Spleen (tissue), 11 donors: Measurements from ENCODE around the gene RBM39. TPM values are rescaled to one million over a fixed set of nuclear protein-coding genes. Genes with fewer than 3 reads are reported as not detected.
"Not testable (repeated sequence)": the region's sequence is repeated elsewhere in the genome, so short reads cannot be mapped to it uniquely, and the experiment has no call there.

Experiments used
- DNase-seq: peaks from one replicate; pipeline ENCODE4 v3.0.0-alpha.2; 2020
- H3K27ac ChIP-seq, 8 donors: fragments of 200-600 bp; sonication (generic) in 7 of 8; 1 replicate in 4 of 8; 2 replicates in 4 of 8; pipeline versions ENCODE4 v1.5.0 to v1.8.0; 2016 to 2021; ENCODE audit warnings: inconsistent platforms in 4 of 8, mild to moderate bottlenecking in 4 of 8, moderate library complexity in 1 of 8
- H3K27me3 ChIP-seq, 7 donors: fragments of 200-600 bp; sonication (generic) in 6 of 7; replicated peaks in 1 of 7; 1 replicate in 4 of 7; 2 replicates in 3 of 7; pipeline versions ENCODE4 v1.5.0 to v1.8.0; 2016 to 2021; ENCODE audit warnings: inconsistent platforms in 3 of 7, mild to moderate bottlenecking in 1 of 7
- H3K36me3 ChIP-seq, 6 donors: fragments of 200-600 bp; sonication (generic) in 5 of 6; 1 replicate in 4 of 6; 2 replicates in 2 of 6; pipeline versions ENCODE4 v1.5.0 to v1.8.0; 2016 to 2021; ENCODE audit warnings: inconsistent platforms in 2 of 6
- H3K4me1 ChIP-seq, 6 donors: fragments of 200-600 bp; sonication (generic) in 5 of 6; 1 replicate in 3 of 6; 2 replicates in 3 of 6; pipeline versions ENCODE4 v1.5.0 to v1.8.0; 2016 to 2021; ENCODE audit warnings: inconsistent platforms in 3 of 6
- H3K4me3 ChIP-seq, 8 donors: fragments of 200-600 bp; sonication (generic) in 7 of 8; 1 replicate in 4 of 8; 2 replicates in 4 of 8; pipeline versions ENCODE4 v1.5.0 to v1.8.0; 2016 to 2021; ENCODE audit warnings: inconsistent platforms in 4 of 8, mild to moderate bottlenecking in 4 of 8, moderate library complexity in 2 of 8
- H3K9me3 ChIP-seq, 8 donors: fragments of 200-600 bp; sonication (generic) in 7 of 8; 1 replicate in 4 of 8; 2 replicates in 4 of 8; pipeline versions ENCODE4 v1.5.0 to v1.8.0; 2016 to 2021; ENCODE audit warnings: inconsistent platforms in 4 of 8
- POLR2A ChIP-seq, 3 donors: fragments of 450-650 bp; IDR thresholded peaks; one replicate each; pipeline ENCODE4 v1.5.1; 2017; ENCODE audit warnings: antibody characterized with exemption in 3 of 3, mild to moderate bottlenecking in 1 of 3
- POLR2AphosphoS5 ChIP-seq, 3 donors: sonication (generic); formaldehyde crosslinking; IDR thresholded peaks; one replicate each; pipeline ENCODE4 v1.5.1; 2017; ENCODE audit warnings: antibody characterized with exemption in 3 of 3
- WGBS, 5 donors: extraction: QIAGEN DNeasy Blood & Tissue Kit in 3 of 5; methylation state at CpG; one replicate each; pipeline versions ENCODE4 v1.1.5 to v1.1.7; 2013 to 2018; 5-methylcytosine and 5-hydroxymethylcytosine counted together
- intact Hi-C: fragments of 100-400 bp; cut with DNase I; formaldehyde crosslinking; loops from one replicate; pipeline ENCODE4 v1.15.0; 2023; ENCODE audit warnings: low total_unique reads
- polyA plus RNA-seq, 3 donors: library from polyadenylated mRNA; stranded (reverse); fragments of 200-250 nt; gene quantifications; one replicate each; pipeline ENCODE4 v1.2.1, GENCODE V29; 2013
- total RNA-seq, 7 donors: library from RNA; depleted of rRNA in 3 of 7; stranded (reverse); fragments of >200 nt in 3 of 7; fragmentation: NEBNext Ultra II Directional in 4 of 7; extraction: Animal tissue kit (Norgen Biotek cat#: 25700) in 4 of 7; gene quantifications; one replicate each; pipeline versions ENCODE4 v1.1.0 to v1.2.1, GENCODE V29; 2016 to 2021
- TF ChIP-seq, protein P1 (sequence below), 11 experiments: fragments of 200-600 bp in 7 of 11; fragments of 450-650 bp in 4 of 11; sonication (generic) in 4 of 11; IDR thresholded peaks in 8 of 11; conservative IDR thresholded peaks in 3 of 11; 1 replicate in 7 of 11; 2 replicates in 4 of 11; pipeline versions ENCODE4 v1.4.0 to v1.8.0; 2016 to 2021; ENCODE audit warnings: antibody characterized with exemption in 11 of 11, inconsistent platforms in 4 of 11, mild to moderate bottlenecking in 1 of 11
- donor health status: healthy with polysubstance abuse.
- donor health status: DM: no; HTN: no; CAD: no; lungs with moderate emphysema.
- donor health status: DM: no; HTN: no; CAD: no.
- donor health status: Bipolar disorder and iron deficiency.
- donor health status: healthy.
- donor health status: DM: no; HTN: no; CAD: no.
- donor health status: DM: yes; HTN: yes; CAD: no.

Gene RBM39
- total and polyA plus RNA-seq, 10 donors, result 287 to 649 (median 414) TPM

GRCh38 chr20:35724321-35725230 lies 17.5 kb downstream of the RBM39 start:
- H3K4me3 ChIP-seq, result no peak overlapping the region
- H3K4me1 ChIP-seq, result peaks cover 7 to 88% (median 26%) of the 10 kb centered on the region in 6 donors
- WGBS, 5 donors, result 83 to 92% (median 88%) methylated on average over 12 to 13 of the region's 13 CpGs
- no peak overlapping the region for H3K27ac ChIP-seq
- H3K9me3 ChIP-seq, result no peaks in the 10 kb centered on the region
- H3K36me3 ChIP-seq, result peaks cover 10 to 100% (median 100%) of the 10 kb centered on the region in 6 donors
- intact Hi-C loops, result no loop called here
- DNase-seq, result no peak
- no peak for TF ChIP-seq POLR2A (IDR thresholded peaks at IDR 0.05)
- TF ChIP-seq POLR2AphosphoS5 (IDR thresholded peaks at IDR 0.05), result peak in 1 of 3 donors; percentile 40
- no peaks in the 10 kb centered on the region for H3K27me3 ChIP-seq

DNA sequence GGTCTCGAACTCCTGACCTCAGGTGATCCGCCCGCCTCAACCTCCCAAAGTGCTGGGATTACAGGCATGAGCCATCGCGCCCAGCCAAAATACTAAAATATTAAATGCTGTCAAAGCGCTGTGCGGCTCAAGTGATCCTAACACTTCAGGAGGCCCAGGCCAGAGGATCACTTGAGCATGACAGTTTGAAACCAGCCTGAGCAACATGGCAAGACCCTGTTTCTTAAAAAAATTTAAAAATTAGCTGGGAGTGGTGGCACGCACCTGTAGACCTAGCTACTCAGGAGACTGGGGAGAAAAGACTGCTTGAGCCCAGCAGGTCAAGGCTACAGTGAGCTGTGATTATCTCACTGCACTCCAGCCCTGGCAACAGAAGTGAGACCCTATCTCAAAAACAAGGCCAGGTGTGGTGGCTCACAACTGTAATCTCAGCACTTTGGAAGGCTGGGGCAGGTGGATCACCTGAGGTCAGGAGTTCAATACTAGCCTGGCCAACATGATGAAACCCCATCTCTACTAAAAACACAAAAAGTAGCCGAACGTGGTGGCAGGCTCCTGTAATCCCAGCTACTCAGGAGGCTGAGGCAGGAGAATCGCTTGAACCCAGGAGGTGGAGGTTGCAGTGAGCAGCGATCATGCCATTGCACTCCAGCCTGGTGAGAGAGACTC lies 18.3 kb downstream of the RBM39 start:
- peak in 1 of 3 donors; percentile 23 for TF ChIP-seq POLR2AphosphoS5 (IDR thresholded peaks at IDR 0.05)
- DNase-seq, intact Hi-C loops, H3K27me3 ChIP-seq, H3K4me3 ChIP-seq, H3K27ac ChIP-seq, H3K9me3 ChIP-seq: not testable (repeated sequence)
- Histone ChIP-seq H3K36me3 (peaks cover 7 to 100% (median 100%) of the 10 kb centered on the region in 6 donors), H3K4me1 (peaks cover 0 to 88% (median 23%) of the 10 kb centered on the region in 6 donors)
- WGBS, 5 donors, result 92 to 97% (median 96%) methylated on average over 9 to 12 of the region's 12 CpGs

- Histone ChIP-seq H3K36me3 (peaks cover 5 to 100% (median 100%) of the 10 kb centered on the region in 6 donors), H3K4me1 (peaks cover 0 to 88% (median 24%) of the 10 kb centered on the region in 6 donors)
- 70 to 87% (median 78%) methylated on average over 4 of the region's 4 CpGs for WGBS, 5 donors
- H3K27ac ChIP-seq, DNase-seq, intact Hi-C loops, H3K9me3 ChIP-seq, H3K4me3 ChIP-seq, H3K27me3 ChIP-seq: not testable (repeated sequence)
- peak in 1 of 3 donors; percentile 8 for TF ChIP-seq POLR2AphosphoS5 (IDR thresholded peaks at IDR 0.05)
Observed at GRCh38 chr20:35723275-35723639, 18.8 kb downstream of the RBM39 start.

DNA sequence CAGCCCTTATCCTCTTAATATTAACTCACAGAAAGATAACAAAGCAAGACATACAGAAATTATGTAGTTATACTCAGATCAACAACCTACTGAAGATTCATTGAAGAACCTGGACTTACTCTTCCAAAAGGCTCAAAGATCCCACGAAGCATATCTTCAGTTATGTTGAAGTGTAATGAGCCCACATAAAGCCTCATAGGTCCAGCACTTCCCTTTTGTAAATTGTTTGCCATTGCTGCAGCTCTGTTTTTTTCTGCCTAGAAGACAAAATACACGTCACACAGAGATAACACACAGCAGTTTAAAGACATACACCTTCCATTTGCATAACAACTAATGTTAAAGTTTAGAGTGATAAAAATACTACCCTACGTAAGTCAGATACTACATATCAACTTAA lies 20.4 kb downstream of the RBM39 start:
- intact Hi-C loops, result no loop called here
- no peaks in the 10 kb centered on the region for H3K27me3 ChIP-seq
- TF ChIP-seq, protein P1, sequence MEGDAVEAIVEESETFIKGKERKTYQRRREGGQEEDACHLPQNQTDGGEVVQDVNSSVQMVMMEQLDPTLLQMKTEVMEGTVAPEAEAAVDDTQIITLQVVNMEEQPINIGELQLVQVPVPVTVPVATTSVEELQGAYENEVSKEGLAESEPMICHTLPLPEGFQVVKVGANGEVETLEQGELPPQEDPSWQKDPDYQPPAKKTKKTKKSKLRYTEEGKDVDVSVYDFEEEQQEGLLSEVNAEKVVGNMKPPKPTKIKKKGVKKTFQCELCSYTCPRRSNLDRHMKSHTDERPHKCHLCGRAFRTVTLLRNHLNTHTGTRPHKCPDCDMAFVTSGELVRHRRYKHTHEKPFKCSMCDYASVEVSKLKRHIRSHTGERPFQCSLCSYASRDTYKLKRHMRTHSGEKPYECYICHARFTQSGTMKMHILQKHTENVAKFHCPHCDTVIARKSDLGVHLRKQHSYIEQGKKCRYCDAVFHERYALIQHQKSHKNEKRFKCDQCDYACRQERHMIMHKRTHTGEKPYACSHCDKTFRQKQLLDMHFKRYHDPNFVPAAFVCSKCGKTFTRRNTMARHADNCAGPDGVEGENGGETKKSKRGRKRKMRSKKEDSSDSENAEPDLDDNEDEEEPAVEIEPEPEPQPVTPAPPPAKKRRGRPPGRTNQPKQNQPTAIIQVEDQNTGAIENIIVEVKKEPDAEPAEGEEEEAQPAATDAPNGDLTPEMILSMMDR (IDR thresholded peaks at IDR 0.05 in 8 of 11, conservative IDR thresholded peaks at IDR 0.05 in 3 of 11), result no peak
- TF ChIP-seq POLR2A (IDR thresholded peaks at IDR 0.05) (no peak), POLR2AphosphoS5 (IDR thresholded peaks at IDR 0.05) (no peak)
- peaks cover 3 to 91% (median 23%) of the 10 kb centered on the region in 6 donors for H3K4me1 ChIP-seq
- H3K4me3 ChIP-seq, result no peak overlapping the region
- H3K27ac ChIP-seq, result no peak overlapping the region
- WGBS, 5 donors, result 76 to 89% (median 84%) methylated on average over 3 of the region's 3 CpGs
- H3K36me3 ChIP-seq, result peaks cover 3 to 100% (median 100%) of the 10 kb centered on the region in 6 donors
- H3K9me3 ChIP-seq, result no peaks in the 10 kb centered on the region
- no peak for DNase-seq

GRCh38 chr20:35721219-35721618 lies 20.8 kb downstream of the RBM39 start:
- Histone ChIP-seq H3K36me3 (peaks cover 6 to 100% (median 100%) of the 10 kb centered on the region in 6 donors), H3K27ac (no peak overlapping the region), H3K27me3 (no peaks in the 10 kb centered on the region), H3K9me3 (no peaks in the 10 kb centered on the region), H3K4me3 (no peak overlapping the region), H3K4me1 (peaks cover 3 to 91% (median 24%) of the 10 kb centered on the region in 6 donors)
- WGBS, 5 donors, result 92 to 95% (median 93%) methylated on average over 3 of the region's 3 CpGs
- TF ChIP-seq, protein P1 (IDR thresholded peaks at IDR 0.05 in 8 of 11, conservative IDR thresholded peaks at IDR 0.05 in 3 of 11), result no peak
- TF ChIP-seq POLR2AphosphoS5 (IDR thresholded peaks at IDR 0.05) (no peak), POLR2A (IDR thresholded peaks at IDR 0.05) (no peak)
- intact Hi-C loops, result no loop called here
- no peak for DNase-seq
